ENCODE results near the gene FKBP14.
"Not testable (repeated sequence)": the region's sequence is repeated elsewhere in the genome, so short reads cannot be mapped to it uniquely, and the experiment has no call there.

Gene FKBP14

DNA sequence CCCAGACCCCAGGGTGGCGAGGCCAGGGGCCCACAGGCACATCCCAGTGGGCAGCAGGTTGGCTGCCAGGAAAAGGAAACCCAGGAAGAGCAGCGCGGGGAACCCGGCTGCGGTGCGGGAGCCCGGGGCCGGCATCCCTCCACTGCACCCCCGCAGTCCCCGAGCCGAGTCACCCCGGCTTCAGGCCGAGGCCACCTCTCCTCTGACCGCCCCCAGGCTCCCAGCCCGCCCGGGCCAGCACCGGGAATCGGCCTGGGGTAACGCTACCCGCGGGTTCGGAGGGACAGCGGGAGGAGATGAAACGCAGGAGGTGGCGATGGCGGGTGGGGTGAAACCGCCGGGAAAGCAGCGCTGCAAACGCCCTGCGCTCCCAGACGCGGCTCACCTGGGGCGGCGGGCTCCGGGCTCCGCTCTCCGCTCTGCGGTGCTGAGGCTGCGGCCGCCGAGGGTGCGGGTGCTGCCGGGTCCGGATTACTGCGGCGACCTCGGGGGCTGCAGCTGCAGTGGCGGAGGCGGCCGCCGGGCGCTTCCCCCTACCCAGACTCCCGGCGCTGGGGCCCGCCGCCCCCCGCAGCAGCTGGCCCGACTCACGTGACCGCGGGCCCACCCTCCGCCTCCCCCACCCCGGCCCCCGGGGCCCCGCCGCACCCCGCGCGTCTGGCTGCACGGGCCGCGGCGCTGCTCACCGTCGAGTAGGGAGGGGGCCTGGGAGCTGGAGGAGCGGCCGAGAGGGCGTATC is 37.1 kb downstream of the FKBP14 start, which contains the start of gene SCRN1:
SCRN1 (minus strand) TSS at position 545 of the 739 bp plus-strand sequence. CDS start 20,734 bp downstream, outside the sequence.
- peak; percentile 59 for DNase-seq

DNA sequence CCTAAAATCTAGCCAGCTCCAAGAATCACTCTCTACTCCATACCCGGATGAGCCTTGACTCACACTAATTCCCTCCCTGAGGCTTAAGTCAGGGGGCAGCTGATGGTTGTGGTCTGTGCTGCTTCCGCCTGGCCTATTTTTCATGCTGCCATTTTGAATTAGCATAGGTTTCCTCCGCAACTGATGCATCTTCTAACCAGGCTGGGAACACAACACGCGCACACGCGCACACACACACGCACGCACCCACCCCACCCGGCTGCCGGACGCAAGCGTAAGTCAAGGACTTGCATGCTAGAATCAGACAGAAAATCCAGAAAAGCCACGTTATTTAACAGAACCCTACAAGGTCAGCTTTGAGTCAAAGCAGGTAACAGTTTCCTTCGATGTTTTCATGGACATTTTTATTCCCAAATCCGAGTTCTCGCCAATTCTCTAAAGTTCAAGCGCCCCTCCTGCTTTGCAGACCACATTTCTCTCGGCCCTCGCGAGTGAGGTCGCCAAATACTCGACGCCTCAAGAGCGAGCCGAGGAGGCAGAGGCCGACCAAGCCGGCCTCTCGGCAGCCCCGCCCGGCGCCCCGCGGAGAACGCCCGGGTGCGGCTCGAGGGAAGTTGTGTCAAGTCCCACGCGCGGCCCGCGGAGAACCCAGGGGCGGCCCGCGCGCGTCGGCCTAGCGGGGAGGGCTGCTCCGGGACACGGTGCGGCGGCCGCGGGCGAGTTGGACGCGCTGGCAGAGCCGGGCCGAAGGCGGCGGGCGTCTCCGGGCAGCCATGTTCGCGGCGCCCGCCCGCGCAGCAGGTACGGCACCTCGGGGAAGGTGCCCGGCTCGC is 37.9 kb downstream of the FKBP14 start:
- DNase-seq, result peak; percentile 84

DNA sequence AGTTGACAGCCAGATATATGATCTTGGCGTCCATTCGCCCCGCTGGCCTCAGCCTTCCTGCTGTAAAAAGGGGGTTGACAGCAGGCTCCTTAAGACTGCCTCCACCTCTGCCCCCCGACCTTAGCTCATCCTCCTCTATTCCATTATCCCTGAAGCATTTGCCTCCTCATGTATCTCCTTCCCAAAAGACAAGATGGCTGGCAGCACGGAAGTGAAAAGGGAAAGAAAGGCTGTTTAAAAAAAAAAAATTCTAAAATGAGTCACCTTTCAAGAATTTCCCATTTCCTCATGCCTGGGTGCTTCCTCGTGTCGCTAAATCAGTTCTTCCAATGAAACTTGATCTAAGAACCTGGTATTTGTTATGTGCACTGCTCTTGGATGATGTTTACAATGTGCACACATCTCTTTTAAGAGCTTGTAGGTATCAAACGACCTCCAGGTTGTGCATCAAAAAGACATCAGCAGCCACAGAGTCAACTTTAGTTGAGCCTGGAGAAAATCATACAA is 38.6 kb downstream of the FKBP14 start:
- DNase-seq, result peak; percentile 88

DNA sequence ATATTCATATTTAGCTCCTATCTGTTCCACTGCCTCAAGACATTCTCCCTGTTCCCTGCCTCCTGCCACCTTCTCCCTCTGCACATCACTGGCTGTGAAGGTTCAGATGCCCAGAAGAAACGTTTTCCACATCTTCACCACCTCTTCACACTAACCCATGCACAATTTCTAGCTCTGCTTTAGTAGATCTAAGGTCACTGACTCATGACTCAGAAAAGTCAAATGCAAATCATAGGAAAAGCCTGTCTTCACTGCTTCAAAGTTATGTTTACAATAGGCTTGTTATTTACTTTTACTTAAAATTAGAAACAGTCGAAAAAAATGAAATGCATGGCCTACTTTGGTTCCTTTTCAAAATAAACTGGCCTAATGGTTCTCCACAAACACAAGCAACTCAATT is 39.4 kb downstream of the FKBP14 start:
- DNase-seq, result peak; percentile 10

DNA sequence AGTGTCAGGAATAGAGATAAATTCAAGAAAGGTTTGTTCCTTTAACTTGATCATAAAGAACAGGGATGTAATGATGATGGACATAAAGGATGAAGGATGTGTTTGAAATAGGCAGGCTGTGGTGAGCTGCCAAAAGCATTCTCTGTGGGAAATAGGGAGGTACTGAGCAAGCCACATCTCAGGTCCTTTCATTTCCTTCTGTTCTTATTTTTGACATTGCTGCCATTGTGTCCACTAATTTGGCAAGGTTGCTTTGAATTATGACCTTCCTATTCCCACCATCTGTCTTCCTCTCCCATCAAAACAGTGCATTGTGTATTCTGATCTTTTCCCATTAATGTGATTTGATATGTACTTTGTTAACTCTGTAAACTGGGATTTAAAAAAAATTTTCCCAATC is 46.4 kb downstream of the FKBP14 start:
- DNase-seq, result no peak

DNA sequence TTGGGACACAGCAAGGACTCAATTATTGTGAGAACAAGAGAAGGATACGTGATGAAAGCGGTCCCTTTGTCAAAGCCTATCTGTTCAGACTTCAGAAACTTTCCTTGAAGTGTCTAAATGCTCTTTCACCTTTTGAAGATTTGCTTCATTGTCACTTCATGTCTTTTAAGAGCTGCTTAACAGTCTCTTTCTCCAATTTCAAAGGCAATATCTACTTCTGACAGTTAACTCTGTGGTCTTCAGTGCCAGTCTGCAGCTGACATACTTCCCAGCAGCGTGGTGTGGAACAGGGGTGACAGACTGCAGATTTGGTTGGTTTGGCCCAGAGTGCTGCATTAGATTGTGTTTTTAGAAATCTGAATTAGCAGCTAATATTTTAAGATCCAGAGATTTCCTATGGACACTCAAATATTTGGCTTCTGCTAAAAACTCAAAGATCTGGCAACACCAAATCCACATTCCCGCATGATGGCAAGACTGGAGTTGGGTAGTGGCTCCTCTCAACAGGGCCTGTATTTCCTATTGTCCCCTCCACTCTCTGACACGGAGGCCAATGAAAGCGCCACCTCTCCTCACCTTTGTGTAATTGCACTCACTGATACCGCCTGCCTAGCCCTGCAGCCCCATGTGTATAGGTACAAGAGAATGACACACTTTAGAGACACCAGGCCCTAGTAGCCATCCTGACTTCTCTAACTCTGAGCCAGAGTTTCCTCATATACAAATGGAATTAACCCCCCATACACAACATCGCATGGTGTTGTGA is 48.4 kb downstream of the FKBP14 start:
- DNase-seq, result no peak

DNA sequence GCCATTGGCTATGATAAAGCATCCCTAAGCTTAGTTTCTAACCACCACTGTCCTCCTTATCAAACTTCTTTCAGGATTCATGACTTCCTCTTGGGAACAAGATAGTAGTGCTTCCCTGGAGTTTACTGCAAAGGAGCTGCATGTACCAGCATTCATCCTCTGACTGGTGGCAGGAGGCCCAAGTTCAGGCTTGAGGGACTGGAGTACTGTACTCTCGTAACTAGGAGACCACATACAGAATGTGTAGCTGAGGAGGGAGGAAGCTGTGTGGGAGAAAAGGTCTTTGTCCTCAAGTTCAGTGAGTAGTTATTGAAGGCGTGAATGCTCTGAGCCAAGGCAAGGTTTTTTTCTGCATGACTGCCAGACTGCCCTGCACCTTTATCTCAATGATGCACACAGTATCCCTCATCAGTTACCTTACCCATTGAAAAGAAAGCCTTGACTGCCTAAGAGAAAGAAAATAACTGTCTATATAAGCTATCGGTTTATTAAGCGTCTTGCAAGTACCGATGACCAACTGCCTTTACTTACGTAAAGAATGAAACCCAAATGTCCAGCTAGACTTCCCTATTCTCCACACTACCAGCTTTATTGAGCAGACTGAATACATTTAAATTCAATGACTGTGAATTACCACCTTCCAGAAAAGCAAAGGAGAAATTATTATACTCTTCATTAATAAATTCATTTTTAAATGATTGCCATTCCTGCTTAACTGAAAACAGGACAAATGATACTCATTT is 49.7 kb downstream of the FKBP14 start:
- no peak for DNase-seq

DNA sequence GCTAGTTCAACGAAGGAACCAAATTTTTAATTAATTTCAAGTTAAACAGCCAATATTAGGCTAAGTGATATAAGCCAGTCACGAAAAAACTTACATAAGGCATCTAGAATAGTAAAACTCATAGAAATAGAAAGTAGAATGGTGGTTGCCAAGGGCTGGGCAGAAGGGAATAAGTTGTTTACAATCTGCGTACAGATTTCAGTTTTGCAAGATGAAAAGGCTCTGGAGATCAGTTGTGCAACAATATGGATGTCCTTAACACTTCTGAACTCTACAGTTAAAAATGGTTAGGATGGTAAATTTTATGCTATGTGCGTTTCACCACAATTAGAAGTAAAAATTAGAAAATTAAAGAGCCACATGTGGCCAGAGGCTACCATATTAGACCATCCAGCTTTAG is 50.2 kb downstream of the FKBP14 start:
- DNase-seq, result no peak

DNA sequence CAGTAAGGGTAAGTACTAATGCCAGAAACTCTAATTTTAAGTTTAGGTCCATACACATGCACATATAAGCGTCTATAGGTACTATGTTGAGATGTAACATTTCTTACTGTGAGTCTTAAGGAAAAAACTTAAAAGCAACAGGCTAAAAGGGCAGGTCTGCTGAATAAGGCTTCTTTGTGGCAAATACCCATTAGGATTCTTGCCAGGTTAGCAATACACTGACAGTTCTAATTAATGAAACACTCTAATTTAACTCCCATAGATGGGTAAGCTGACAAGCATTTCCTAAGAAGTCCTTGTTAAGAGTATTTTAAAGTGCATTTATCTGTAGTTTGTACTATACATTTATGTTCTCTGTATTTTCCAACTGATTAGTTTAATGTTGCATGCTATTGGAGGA is 50.9 kb downstream of the FKBP14 start:
- DNase-seq, result no peak

DNA sequence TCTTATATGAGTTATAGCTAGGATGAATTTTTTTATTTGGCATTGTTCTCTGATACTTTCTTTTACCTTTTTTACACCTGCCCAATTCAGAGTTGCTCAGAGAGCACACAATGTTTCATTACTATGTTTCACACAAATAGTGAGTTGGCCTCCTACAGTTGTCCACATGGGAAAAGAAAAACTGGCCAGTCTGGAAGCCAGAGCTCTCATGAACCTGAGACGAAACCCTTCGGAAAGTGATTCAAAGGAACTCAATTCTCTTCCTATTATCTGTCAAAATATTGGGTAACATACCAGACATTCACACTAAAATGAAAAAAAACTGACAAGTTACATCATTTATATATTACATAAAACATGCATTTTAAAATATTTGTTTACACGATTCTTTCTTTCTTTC is 52.2 kb downstream of the FKBP14 start:
- no peak for DNase-seq

DNA sequence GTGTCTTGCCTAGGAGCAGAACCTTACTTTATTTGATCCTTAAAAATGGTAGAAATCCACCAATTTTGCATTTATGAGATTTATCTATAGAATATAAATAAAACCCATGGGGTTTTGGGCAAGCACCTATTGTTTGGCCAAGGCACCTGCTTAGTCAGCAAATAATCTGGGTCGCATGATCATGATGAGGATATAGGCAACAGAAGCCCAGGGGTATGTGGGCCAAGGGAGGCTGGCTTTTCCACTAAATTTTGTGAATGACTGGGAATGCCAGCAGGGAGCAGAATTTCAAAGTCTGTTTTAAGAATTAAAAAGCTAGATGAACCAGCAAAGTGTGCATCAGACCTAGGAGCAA is 54.2 kb downstream of the FKBP14 start:
- DNase-seq, result no peak

DNA sequence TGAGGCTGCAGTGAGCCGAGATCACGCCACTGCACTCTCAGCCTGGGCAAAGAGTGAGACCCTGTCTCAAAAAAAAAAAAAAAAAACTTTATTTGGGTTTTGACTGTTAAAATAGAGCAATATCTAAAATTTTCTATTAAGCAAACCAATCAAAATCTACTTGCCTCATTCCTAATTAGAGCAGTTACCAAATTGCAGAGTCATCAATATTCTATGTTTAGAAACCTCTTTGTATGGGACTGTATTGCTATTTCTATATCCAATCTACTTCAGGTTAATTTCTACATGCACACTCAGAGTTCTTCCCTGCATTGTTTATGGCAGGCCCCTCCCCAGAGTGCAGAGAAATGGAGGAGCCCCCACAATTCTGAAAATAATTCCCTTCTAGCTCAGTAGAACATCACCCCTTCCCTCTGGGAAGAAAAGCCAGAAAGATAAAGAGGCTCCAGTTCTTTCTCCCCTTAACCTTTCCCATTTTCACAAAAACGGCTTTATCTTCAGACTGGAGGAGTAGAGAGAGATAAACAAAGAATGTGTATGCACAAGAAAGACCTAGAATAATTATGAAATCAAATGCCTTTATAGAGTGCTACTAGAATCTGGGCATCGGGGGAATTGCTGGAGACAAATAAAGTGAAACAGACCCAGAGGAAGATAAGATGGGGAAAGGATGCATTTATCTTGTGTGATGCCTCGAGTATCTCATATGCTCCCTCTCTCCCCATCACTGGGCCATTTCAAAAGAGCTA is 54.8 kb downstream of the FKBP14 start:
- DNase-seq, result no peak

DNA sequence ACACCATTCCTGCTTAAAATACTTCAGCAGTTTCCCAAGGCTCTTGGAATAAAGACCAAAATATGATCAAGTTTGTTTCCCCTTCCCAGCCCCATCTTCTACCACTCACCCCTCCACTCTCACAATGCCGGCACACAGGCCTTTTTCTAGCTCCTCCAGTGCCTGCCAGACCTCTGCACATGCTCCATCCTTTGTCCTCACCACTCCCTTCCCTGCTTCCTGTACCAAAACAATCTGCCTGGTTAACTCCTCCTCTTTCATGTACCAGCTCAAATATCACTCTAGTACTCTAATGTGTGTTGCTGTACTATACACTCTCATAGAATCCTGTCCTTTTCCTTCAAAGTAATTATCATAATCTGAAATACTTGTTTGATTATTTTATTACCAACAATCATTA is 56.3 kb downstream of the FKBP14 start:
- no peak for DNase-seq

DNA sequence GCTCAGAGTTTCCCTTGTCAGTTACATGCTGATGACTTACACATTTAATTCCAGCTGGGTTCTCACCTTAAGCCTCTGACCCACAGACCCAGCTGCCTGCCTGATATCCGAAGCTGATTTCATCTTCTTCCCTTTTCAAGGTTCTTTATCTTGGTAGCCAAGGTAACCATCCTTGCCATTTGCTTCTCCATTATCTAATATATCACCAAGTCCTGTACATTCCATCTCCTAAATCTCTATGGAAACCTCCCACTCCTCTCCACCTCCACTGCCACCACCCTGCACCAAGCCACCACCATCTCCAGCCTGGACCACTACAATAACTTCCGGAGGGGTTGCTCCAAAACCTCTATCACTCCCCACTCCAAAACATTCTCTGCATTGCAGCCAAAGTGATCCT is 56.8 kb downstream of the FKBP14 start:
- no peak for DNase-seq

DNA sequence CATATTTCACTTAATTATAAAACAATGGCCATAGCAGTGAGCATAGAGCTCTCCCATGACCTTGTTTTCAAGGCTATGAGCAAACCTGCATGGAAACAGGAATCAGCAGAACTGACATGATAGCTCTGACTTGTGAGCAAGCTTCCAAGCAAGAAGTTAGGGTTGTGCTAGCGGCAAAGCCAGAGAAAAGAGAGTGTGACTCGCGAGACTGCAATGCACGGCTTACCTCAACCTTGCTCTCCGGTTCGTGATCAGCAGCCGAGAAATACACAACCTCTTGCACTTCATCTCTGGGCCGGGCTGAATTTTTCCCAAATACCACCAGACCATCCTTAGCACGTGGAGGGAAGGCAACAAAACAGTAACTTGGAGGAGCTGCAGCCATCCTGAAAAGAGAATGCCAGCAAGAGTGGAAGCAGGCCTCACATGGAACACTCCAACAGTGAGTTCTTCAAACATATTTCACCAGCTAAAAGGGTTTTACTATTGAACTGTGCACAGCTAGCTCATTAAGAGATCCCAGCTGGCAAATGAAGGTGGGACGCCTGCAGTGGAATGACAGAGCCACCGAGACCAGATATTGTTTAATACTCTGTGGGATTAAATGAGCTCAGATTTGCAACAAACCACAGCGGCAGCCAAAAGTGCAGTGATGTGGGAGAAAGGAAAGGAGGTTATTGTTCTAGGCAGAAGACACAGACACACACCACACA is 57.7 kb downstream of the FKBP14 start:
- peak; percentile 69 for DNase-seq

DNA sequence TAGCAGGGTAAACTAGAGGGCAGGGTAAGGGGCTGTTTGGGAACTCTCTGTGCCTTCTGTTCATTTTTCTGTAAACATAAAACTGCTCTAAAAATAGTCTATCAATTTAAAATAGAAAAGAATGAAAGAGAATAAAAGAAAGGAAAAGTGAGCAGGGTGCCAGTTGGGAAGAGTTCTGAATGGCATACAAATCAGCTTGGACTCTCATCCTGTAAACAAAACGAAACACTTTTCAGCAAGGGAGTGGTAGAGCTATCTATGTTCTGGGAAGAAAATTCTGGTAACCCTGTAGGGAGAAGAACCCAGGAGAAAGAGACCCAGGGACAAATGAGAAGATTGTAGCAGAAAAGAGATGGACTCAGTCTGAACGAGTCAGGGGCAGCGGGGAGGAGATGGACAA is 61.5 kb downstream of the FKBP14 start:
- DNase-seq, result no peak

DNA sequence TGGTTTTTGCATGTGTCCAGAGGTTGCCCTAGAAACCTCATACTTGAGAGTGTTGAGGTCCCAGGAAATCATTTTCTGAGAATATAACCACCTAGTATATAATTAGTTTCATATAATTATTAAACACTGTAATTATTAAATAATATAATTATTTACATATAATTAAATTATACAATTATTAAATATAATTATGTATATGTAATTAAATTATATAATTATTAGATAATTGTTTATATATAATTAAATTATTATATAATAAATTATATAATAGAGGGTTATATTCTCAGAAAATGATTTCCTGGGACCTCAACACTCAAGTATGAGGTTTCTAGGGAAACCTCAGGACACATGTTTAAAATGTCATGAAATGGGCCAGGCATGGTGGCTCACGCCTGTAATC is 64.5 kb downstream of the FKBP14 start:
- DNase-seq, result no peak

DNA sequence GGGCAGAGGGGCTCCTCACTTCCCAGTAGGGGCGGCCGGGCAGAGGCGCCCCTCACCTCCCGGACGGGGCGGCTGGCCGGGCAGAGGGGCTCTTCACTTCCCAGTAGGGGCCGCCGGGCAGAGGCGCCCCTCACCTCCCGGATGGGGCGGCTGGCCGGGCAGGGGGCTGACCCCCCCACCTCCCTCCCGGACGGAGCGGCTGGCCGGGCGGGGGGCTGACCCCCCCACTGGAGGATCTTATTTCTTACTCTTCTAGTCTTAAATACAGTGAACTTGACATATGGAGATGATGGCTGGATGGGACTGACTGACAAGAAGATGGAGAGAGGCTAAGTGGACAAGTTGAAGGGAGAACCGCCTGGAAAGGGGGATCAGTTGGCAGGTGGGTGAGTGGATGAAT is 64.9 kb downstream of the FKBP14 start:
- DNase-seq, result not testable (repeated sequence)

Measured in fibroblast of skin of abdomen (primary cell).